AG20443 (cell line): ENCODE data around the gene OR4C45.
"Not testable (repeated sequence)": the region's sequence is repeated elsewhere in the genome, so short reads cannot be mapped to it uniquely, and the experiment has no call there.

ENCODE experiments used
- DNase-seq: peaks from one replicate; pipeline ENCODE4 v3.0.0; 2012; ENCODE audit warnings: low spot score, mixed read lengths

OR4C45 gene

GRCh38 chr11:50032574-50032973 is at the start of gene OR4C45:
Gene OR4C45 (plus strand): TSS chr11:50032874.
- no peak for DNase-seq

GRCh38 chr11:49995565-49995964 is 37.1 kb upstream of the OR4C45 start:
- DNase-seq: peak; percentile 5

GRCh38 chr11:50030193-50030592 is 2.5 kb upstream of the OR4C45 start:
- no peak for DNase-seq

GRCh38 chr11:50036239-50036638 is 3.6 kb downstream of the OR4C45 start:
- not testable (repeated sequence) for DNase-seq

GRCh38 chr11:50037251-50037650 is 4.6 kb downstream of the OR4C45 start:
- DNase-seq: no peak

GRCh38 chr11:50044647-50045046 is 12.0 kb downstream of the OR4C45 start:
- DNase-seq: no peak

GRCh38 chr11:50063056-50063455 is 30.4 kb downstream of the OR4C45 start:
- not testable (repeated sequence) for DNase-seq

GRCh38 chr11:50070389-50070788 is 37.7 kb downstream of the OR4C45 start:
- no peak for DNase-seq

GRCh38 chr11:50071584-50072225 is 39.0 kb downstream of the OR4C45 start:
- DNase-seq: no peak

- no peak for DNase-seq
Observed at GRCh38 chr11:50072226-50073112, 39.8 kb downstream of the OR4C45 start.

GRCh38 chr11:50073113-50074105 is 40.7 kb downstream of the OR4C45 start:
- DNase-seq: no peak

GRCh38 chr11:50074161-50074560 is 41.5 kb downstream of the OR4C45 start:
- no peak for DNase-seq

GRCh38 chr11:50075856-50076255 is 43.2 kb downstream of the OR4C45 start:
- DNase-seq: no peak

GRCh38 chr11:50077526-50077925 is 44.9 kb downstream of the OR4C45 start:
- DNase-seq: no peak

- DNase-seq: no peak
Observed at GRCh38 chr11:50078001-50078400, 45.3 kb downstream of the OR4C45 start.

- not testable (repeated sequence) for DNase-seq
Observed at GRCh38 chr11:50078946-50079345, 46.3 kb downstream of the OR4C45 start.

GRCh38 chr11:50080256-50080655 is 47.6 kb downstream of the OR4C45 start:
- DNase-seq: no peak
